Bronchial epithelial cell (primary cell): ENCODE results near the gene FERMT2. TPM values are rescaled to one million over a fixed set of nuclear protein-coding genes. Genes with fewer than 3 reads are reported as not detected.
A peak's percentile ranks its signal among the peaks of the same experiment; 100 is the strongest.

ENCODE experiments used
- DNase-seq: peaks from one replicate; pipeline ENCODE4 v3.0.0-alpha.2; 2010; ENCODE audit warnings: low read depth
- FAIRE-seq: peaks from 2 replicates; lab custom pipeline; 2011; peaks lifted over from hg19 to GRCh38; lab: Jason Lieb, UNC
- H3K27me3 ChIP-seq: 2 replicates; pipeline ENCODE4 v1.5.1; 2011; ENCODE audit warnings: low read length; ENCODE audit not compliant: control insufficient read depth, insufficient read depth
- H3K36me3 ChIP-seq: 2 replicates; pipeline ENCODE4 v1.5.1; 2011; ENCODE audit warnings: low read length; ENCODE audit not compliant: control insufficient read depth, insufficient read depth
- H3K4me3 ChIP-seq: 2 replicates; pipeline ENCODE4 v1.5.1; 2011; ENCODE audit warnings: mild to moderate bottlenecking, low read depth, low read length, control low read depth
- total RNA-seq: library from RNA; depleted of rRNA; stranded (reverse); fragments of >200 nt; gene quantifications from 2 replicates; pipeline ENCODE4 v1.2.1, GENCODE V29; 2014
- TF ChIP-seq, protein P1 (sequence below): IDR thresholded peaks from 2 replicates; pipeline ENCODE4 v1.5.1; 2011; ENCODE audit warnings: mild to moderate bottlenecking, moderate library complexity, low read length, control low read depth, inconsistent platforms; ENCODE audit not compliant: insufficient read depth, severe bottlenecking

The FERMT2 gene, protein sequence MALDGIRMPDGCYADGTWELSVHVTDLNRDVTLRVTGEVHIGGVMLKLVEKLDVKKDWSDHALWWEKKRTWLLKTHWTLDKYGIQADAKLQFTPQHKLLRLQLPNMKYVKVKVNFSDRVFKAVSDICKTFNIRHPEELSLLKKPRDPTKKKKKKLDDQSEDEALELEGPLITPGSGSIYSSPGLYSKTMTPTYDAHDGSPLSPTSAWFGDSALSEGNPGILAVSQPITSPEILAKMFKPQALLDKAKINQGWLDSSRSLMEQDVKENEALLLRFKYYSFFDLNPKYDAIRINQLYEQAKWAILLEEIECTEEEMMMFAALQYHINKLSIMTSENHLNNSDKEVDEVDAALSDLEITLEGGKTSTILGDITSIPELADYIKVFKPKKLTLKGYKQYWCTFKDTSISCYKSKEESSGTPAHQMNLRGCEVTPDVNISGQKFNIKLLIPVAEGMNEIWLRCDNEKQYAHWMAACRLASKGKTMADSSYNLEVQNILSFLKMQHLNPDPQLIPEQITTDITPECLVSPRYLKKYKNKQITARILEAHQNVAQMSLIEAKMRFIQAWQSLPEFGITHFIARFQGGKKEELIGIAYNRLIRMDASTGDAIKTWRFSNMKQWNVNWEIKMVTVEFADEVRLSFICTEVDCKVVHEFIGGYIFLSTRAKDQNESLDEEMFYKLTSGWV
- 13.8 and 24.0 TPM in 2 replicates for total RNA-seq

DNA sequence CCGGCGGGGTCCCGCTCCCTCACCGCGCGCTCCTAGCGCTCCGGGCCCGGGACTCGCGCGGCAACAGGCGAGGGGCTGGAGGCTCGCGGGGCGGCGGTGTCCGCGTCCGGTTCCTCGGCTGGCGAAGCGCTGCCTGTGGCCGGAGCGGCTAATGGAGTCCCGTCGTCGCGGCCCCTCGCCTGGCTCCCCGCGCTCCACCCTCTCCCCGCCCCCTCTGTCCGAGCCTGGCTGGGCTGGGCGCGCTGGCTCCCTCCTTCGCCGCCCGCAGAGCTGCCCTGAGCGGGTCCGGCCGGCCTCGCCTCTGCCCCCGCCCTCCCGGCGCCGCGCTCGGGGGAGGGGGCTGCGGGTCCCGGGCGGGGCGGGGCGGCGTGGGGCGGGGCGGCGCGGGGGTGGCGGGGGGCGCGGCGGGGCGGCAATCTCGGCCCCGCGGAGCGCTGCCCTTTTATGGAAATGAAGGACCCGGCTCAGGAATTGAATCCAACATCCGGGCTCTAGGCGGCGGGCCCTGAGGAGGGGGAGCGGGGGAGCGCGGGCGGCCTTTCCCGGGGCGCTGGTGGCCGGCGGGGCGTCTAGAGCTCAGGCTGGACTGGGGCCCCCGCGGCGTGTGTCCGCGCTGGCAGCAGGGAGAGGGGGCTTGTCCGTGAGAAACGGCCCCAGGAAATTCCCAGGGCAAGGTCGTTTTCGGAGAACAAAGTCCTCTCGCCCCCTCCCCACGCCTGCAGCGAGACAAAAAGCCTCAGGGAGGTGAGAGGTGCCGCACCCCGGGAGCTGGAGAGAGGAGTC lies at the start of gene FERMT2:
Gene FERMT2 (minus strand): TSS at position 153 of the 783 bp plus-strand sequence. CDS start 482 bp downstream, outside the sequence.
- FAIRE-seq: no peak
- H3K36me3 ChIP-seq: peaks cover 1% of the 10 kb centered on the region
- TF ChIP-seq, protein P1, sequence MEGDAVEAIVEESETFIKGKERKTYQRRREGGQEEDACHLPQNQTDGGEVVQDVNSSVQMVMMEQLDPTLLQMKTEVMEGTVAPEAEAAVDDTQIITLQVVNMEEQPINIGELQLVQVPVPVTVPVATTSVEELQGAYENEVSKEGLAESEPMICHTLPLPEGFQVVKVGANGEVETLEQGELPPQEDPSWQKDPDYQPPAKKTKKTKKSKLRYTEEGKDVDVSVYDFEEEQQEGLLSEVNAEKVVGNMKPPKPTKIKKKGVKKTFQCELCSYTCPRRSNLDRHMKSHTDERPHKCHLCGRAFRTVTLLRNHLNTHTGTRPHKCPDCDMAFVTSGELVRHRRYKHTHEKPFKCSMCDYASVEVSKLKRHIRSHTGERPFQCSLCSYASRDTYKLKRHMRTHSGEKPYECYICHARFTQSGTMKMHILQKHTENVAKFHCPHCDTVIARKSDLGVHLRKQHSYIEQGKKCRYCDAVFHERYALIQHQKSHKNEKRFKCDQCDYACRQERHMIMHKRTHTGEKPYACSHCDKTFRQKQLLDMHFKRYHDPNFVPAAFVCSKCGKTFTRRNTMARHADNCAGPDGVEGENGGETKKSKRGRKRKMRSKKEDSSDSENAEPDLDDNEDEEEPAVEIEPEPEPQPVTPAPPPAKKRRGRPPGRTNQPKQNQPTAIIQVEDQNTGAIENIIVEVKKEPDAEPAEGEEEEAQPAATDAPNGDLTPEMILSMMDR: no peak
- DNase-seq: peak; percentile 35
- no peaks in the 10 kb centered on the region for H3K27me3 ChIP-seq
- peak within 1 kb of the TSS; percentile 71 for H3K4me3 ChIP-seq

DNA sequence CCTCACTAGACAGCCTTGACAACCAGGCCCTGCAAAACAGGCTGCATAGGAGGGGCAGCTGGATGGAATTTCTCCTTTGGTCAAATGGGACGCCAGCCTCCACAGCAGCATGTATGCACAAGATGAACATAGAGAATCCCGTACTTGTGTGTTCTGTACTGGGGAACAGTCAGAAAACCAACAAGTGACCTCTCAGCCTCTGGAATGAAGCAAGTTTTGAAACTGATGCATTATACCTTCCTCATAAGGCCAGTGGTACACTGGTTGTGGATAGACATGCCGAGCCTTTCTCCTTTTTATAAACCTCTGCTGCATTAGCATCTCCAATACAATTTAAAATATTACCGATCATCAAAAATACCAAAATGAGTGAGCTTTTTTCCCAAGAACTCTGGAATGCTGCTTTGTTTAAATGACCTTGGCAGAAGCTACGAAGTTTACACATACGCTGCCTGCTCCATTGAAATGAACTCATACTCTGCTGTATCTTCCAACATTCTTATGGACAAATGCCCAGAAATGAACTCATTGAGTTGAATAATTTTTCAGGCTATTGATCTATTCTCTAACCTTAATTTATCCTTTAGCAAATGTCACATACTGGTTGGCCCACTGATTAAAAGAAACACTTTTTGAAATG lies 47.6 kb upstream of the FERMT2 start:
- FAIRE-seq: no peak
- no peak for DNase-seq
- no peaks in the 10 kb centered on the region for H3K36me3 ChIP-seq
- TF ChIP-seq, protein P1: no peak
- no peaks in the 10 kb centered on the region for H3K27me3 ChIP-seq
- no peak overlapping the region for H3K4me3 ChIP-seq

DNA sequence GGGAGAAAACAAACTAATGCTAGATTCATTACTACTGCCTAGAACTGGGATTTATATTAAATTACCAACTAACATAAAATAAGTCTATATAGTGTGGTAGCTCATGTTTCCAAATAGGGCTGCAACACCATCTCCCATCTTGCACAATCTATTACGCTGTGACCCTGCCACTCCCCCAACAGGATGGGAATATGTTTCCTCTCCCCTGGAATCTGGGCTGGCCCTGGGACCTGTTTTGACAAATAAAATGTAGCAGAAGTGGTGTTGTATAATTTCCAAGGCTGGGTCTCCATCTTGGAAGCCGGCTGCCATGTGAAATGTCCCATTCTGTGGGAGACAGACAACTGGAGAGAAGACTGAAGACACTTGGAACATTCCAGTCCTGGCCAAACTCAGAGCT lies 45.6 kb upstream of the FERMT2 start:
- DNase-seq (no peak), FAIRE-seq (no peak)
- TF ChIP-seq, protein P1: no peak
- Histone ChIP-seq H3K4me3 (no peak overlapping the region), H3K36me3 (no peaks in the 10 kb centered on the region), H3K27me3 (no peaks in the 10 kb centered on the region)

DNA sequence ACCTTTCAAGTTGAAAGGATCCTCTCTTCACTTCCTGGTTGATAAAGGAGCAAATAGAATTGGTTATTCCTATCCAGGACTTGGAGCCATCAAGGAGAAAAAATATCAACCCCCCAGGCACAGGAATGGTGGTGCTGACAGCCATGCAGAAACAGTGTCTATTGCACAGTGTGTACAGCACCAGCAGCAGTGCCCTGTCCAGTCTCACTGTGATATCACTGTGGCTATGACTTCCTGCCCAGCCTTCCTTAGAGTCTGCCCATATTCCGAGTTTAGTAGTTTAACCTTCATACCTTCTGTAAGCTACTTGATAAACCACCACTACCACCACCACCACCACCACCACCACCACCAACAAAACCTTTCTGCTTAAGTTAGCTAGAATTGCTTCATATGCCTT lies 45.1 kb upstream of the FERMT2 start:
- no peak for DNase-seq
- no peak overlapping the region for H3K4me3 ChIP-seq
- FAIRE-seq: no peak
- H3K36me3 ChIP-seq: no peaks in the 10 kb centered on the region
- H3K27me3 ChIP-seq: no peaks in the 10 kb centered on the region
- TF ChIP-seq, protein P1: no peak

DNA sequence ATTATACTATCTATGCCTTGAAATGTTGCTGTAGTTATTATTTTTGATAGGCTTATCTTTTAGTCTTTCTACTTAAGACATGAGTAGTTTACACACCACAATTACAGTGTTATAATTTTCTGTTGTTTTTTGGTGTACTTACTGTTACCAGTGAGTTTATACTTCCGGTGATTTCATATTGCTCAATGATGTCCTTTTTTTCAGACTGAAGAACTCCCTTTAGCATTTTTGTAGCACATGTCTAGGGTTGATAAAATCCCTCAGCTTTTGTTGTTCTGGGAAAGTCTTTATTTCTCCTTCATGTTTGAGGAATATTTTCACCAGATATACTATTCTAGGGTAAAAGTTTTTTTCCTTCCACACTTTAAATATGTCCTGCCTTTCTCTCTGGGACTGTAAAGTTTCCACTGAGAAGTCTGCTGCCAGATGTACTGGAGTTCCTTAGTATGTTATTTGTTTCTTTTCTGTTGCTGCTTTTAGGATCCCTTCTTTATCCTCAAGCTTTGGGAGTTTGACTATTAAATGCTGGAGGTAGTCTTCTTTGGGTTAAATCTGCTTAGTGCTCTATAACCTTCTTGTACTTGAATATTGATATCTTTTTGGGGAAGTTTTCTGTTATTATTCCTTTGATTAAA lies 41.5 kb upstream of the FERMT2 start:
- H3K4me3 ChIP-seq: no peak overlapping the region
- no peaks in the 10 kb centered on the region for H3K27me3 ChIP-seq
- no peaks in the 10 kb centered on the region for H3K36me3 ChIP-seq
- DNase-seq: no peak
- TF ChIP-seq, protein P1: no peak
- no peak for FAIRE-seq
